ENCODE results near the gene WNT11.

- TF ChIP-seq MAX (IDR thresholded peaks at IDR 0.05; ENCODE audit: low read depth, low read length) (no peak), POLR2A (IDR thresholded peaks at IDR 0.05; ENCODE audit: extremely low read depth, insufficient read length) (no peak), CTCF (IDR thresholded peaks at IDR 0.05; ENCODE audit: low read depth, low read length) (no peak)
Measured at GRCh38 chr11:76164861-76165751, 41.2 kb downstream of the WNT11 start.
